HG02588 (cell line): ENCODE measurements around the gene XRCC6.
A peak's percentile ranks its signal among the peaks of the same experiment; 100 is the strongest.
"Not testable (repeated sequence)": the region's sequence is repeated elsewhere in the genome, so short reads cannot be mapped to it uniquely, and the experiment has no call there.

Experiments used
- ATAC-seq: cut with Tn5 transposase; IDR thresholded peaks from one replicate; pipeline ENCODE4 v1.9.1; 2021; ENCODE audit warnings: mild to moderate bottlenecking, moderate library complexity; ENCODE audit not compliant: unreplicated experiment

The XRCC6 gene

DNA sequence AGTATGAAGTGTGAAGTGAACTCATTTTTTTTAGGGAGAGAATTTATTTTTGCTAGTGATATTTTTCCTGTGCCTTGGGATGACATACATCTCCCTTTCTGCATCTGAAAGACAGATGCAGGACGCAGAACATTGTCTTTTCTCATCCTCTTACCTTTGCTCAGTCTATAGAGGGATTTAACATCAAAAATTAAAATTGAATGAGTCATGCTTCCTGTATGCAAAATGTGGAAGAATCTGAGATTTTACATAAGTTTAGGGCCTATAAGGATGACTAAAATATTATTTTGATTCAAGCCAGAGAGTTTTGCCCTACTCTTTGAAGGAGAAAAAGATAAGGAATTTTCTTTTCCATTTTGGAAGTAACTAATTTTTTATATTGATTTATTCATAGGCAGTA lies 27.3 kb downstream of the XRCC6 start:
- ATAC-seq: no peak

DNA sequence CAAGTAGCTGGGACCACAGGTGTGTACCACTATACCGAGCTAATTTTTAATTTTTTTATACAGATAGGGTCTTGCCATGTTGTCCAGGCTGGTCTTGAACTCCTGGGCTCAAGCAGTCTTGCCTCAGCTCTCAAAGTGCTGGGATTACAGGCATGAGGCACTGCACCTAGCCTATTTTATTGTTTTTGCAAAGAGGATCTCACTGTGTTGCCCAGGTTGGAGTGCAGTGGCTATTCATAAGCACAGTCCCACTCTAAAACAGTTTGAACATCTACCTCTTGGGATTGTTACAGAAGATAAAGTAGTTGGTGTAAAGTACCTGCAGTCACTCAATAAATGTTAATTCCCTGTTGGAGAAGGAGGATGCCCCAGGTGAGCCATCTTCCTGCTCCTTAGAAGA lies 29.1 kb downstream of the XRCC6 start:
- no peak for ATAC-seq

DNA sequence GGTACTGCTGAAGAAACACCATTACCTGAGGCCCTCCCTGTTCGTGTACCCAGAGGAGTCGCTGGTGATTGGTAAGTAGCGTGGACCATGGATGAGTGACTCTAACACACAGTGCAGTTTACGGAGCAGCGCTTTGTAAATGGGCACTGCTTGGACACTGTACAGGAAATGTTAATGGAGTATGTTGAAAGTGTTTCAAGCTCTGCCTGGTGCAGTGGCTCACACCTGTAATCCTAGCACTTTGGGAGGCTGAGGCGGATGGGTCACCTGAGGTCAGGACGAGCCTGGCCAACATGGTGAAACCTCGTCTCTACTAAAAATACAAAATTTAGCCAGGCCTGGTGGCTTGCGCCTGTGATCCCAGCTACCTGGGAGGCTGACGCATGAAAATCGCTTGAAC lies 29.7 kb downstream of the XRCC6 start:
- no peak for ATAC-seq

- no peak for ATAC-seq
Measured at GRCh38 chr22:41654322-41654721, 33.2 kb downstream of the XRCC6 start.

GRCh38 chr22:41656556-41656955 lies 35.5 kb downstream of the XRCC6 start:
- no peak for ATAC-seq

DNA sequence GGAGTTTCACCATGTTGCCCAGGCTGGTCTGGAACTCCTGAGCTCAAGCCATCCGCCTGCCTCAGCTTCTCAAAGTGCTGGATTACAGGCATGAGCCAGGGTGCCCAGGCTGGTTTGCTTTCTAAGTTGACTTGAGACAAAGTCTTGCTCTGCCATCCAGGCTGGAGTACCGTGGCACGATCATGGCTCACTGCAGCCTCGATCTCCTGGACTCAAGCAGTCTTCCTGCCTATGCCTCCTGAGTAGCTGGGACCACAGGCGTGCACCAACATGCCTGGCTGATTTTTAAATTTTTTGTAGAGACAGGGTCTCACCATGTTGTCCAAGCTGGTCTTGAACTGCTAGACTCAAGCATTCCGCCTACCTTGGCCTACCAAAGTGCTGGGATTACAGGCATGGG lies 36.6 kb downstream of the XRCC6 start:
- no peak for ATAC-seq

DNA sequence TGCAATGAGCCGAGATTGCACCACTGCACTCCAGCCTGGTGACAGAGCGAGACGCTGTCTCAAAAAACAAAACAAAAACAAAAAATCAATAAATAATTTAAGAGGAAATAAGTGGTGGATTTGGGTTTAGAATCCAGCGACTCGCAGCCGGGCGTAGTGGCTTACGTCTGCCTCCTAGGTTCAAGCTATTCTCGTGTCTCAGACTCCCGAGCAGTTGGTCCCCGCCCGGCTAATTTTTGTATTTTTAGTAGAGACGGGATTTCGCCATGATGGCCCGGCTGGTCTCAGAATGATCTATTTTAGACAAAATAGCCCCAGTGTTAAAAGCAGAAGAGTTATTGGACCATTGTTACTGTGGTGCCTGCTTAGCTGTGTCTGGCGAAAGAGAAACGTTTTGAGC lies 37.8 kb downstream of the XRCC6 start:
- ATAC-seq: no peak

DNA sequence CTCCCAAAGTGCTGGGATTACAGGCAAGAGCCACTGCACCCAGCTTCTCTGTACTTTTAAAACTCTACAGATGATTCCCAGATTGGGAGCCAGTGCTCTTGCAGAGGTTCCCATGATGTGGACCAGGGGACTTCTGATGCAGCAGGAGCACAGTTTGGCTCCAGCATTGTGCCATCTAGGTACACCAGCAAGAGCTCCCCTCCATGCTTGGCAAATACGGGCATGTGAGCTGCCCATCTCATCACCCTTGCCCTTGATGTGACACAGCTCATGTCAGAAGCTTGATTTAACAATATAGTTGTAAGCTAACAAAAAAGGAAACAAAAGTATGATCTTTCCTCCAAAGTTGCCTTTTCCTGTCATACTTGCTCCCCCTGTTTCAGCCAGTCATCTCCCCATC lies 38.8 kb downstream of the XRCC6 start:
- no peak for ATAC-seq

DNA sequence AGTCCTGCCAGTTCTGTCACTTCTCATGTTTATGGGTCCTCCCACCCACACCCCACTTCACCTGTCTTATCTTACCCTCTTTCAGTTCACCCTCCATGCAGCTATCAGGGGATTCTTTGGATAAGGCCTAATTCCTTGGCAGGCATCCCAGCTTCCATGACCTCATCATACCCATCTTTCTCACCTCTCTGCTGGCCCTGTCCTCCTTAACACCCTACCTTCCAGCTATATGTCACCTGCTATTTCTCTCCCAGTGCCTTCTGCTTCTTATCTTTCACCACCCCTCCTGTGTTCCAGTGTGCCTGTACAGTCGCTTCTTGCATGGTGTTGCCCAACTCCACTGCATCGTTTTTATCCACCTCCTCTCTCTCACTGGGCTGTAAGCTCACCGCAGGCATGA lies 39.3 kb downstream of the XRCC6 start:
- ATAC-seq: no peak

GRCh38 chr22:41661088-41661487 lies 40.0 kb downstream of the XRCC6 start:
- no peak for ATAC-seq

- ATAC-seq: no peak
Measured at GRCh38 chr22:41661713-41662112, 40.6 kb downstream of the XRCC6 start.

DNA sequence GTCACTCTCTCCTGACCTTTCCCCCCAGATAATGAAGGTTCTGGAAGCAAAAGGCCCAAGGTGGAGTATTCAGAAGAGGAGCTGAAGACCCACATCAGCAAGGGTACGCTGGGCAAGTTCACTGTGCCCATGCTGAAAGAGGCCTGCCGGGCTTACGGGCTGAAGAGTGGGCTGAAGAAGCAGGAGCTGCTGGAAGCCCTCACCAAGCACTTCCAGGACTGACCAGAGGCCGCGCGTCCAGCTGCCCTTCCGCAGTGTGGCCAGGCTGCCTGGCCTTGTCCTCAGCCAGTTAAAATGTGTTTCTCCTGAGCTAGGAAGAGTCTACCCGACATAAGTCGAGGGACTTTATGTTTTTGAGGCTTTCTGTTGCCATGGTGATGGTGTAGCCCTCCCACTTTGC lies 42.5 kb downstream of the XRCC6 start:
- ATAC-seq: not testable (repeated sequence)

GRCh38 chr22:41664490-41664889 lies 43.4 kb downstream of the XRCC6 start:
- ATAC-seq: no peak

- no peak for ATAC-seq
Measured at GRCh38 chr22:41664951-41665350, 43.9 kb downstream of the XRCC6 start.

DNA sequence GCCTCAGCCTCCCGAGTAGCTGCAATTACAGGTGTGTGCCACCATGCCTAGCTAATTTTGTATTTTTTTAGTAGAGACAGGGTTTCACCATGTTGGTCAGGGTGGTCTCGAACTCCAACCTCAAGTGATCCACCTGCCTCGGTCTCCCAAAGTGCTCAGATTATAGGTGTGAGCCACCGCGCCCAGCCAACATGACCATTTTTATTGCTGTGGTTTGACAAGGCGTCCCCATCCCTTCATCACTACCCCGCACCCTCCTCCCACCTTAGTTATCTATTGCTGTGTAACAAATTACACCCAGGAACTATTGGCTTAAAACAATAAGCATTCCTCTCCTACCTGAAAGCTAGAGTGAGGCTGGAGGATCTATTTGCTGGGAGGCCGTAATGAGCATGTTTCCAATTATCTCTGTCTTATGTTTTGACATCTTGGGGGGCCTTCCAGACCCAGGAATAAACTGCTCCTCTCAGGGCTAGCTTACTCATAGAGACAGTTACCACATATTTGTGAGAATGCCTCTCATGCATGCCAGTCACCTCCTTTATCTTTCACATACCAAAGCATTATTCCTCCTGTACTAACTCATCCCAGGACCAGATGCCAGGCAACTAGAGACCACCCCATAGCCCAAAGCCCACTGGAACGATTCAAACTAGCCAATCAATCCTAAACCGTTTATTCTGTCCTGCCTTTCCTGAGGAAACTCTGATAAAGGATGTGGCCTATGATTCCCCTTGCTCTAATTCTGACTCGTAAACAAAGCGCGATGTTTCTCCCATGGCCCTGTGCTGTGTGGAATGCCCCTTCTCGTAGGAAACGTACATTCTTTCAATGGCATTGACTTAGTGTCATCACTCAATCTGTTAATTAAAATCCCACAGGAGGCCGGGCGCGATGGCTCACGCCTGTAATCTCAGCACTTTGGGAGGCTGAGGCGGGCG lies 48.1 kb downstream of the XRCC6 start:
- ATAC-seq: no peak

DNA sequence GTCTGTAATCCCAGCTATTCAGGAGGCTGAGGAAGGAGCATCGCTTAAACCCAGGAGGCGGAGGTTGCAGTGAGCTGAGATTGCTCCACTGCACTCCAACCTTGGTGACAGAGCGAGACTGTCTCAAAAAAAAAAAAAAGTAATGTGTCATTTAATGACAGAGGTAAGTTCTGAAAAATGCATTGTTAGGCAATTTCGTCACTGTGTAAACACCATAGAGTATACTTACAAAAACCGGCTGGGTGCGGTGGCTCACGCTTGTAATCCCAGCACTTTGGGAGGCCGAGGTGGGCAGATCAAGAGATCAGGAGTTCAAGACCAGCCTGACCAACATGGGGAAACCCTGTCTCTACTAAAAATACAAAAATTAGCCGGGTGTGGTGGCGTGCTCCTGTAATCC lies 51.0 kb downstream of the XRCC6 start:
- not testable (repeated sequence) for ATAC-seq

GRCh38 chr22:41672780-41673509 lies 51.9 kb downstream of the XRCC6 start:
- no peak for ATAC-seq

GRCh38 chr22:41674846-41675340 lies 53.8 kb downstream of the XRCC6 start:
- ATAC-seq: no peak

- no peak for ATAC-seq
Measured at GRCh38 chr22:41676134-41676533, 55.0 kb downstream of the XRCC6 start.

DNA sequence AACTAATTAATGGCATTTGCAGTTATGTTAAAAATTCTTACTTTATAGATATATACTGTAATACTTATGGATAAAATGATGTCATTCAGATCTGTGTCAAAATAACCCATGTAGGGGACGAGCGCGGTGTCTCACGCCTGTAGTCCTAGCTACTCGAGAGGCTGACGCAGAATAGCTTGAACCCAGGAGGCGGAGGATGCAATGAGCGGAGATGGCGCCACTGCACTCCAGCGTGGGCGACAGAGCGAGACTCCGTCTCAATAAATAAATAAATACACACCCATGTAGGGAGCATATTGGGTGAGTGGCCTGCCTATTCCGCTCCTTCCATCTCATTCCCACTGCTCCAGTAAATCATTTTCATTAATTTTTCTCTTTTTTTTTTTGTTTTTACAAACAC lies 60.5 kb downstream of the XRCC6 start:
- ATAC-seq: no peak

- ATAC-seq: peak; percentile 73
Measured at GRCh38 chr22:41682033-41682807, 61.1 kb downstream of the XRCC6 start.
